Measurements from ENCODE around the gene DST.

Gene DST

DNA sequence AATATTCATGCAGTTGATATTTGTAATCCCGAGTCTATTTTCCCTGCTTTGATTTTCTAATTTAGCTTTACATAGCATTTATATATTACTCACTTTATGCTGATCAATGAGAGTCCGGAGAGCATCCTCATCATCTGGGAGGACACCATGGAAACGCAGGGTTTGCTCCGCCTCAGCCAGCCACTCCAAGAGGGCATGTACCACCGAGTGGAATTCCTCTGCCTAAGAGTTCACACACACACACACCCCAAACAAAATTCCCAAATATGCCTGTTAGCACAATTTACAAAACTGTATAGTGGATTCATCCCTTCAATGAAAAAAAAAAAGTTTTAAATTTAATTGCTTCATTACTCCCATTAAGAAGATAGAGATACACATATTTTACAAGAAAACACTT is 160.7 kb downstream of the DST start:
- no peak for DNase-seq (ENCODE audit: low spot score)

DNA sequence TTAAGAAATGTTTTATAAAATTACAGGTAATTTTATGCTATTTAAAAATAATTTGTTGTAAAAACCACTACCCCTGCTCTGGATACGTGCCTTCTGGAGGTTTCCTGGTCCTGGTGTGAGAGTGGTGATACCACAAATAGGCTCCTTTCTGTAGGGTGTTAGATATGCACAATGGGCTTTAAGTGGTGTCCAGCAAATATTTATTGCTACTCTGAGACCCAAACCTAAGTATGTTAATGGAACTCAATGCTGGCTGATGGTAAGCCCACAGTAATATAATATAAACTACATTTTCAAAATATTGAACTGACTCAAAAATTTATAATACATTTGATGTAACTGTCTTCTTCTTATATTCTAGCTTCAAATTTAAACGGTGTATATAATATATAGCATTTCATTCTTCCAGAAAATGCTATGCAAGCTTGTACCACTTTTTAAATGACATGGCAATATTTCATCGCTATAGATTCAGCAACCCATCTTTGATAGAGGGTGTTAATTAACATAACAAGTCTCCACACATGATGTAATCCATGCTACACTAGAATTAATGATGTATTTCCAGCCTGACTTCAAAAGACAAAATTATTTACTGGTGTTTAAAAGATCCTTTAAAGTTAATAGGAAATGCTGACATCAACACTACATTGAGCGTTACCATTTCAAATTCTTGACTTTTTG is 161.9 kb downstream of the DST start:
- no peak for DNase-seq (ENCODE audit: low spot score)

- DNase-seq (ENCODE audit: low spot score): no peak
These were observed 162.4 kb downstream of the DST start for GRCh38 chr6:56480246-56480645.

GRCh38 chr6:56479381-56479780 is 163.3 kb downstream of the DST start:
- DNase-seq (ENCODE audit: low spot score): no peak

- DNase-seq (ENCODE audit: low spot score): no peak
These were observed 164.5 kb downstream of the DST start for GRCh38 chr6:56478202-56478601.

- no peak for DNase-seq (ENCODE audit: low spot score)
These were observed 165.4 kb downstream of the DST start for GRCh38 chr6:56477241-56477640.

DNA sequence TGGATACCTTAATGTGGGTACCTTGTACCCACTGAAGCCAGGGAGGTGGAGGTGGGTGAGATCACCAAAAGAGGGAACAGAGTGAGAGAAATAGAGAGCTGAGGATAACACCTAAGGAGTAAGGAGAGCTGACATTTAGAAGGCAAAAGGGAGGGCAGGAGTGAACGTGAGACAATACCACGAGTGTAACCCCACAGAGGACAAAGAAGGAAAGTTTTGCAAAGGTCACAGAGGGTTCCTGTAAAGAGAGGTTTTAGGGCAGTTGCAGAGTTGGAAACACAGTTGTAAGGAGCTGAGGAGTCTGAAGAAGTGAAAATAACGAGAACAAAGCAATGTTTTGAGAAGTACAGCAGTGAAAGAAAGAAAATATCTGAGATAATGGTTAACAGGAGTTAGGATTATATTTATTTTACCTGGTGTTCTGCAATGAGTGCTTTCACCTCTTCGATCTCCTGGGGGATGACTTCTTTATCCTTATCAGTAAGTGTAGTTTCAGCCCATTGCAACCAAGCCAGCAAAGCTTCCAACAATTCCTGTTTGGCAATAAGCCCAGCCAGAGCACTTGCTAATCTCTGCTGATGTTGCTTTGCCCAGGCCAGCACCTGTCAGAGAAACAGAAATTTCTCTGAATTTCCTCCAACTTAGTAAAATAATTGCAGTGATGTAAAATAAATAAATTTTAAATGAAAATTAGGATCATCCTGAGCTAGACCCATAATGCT is 166.8 kb downstream of the DST start:
- DNase-seq (ENCODE audit: low spot score): no peak

- no peak for DNase-seq (ENCODE audit: low spot score)
These were observed 168.2 kb downstream of the DST start for GRCh38 chr6:56474532-56474931.

DNA sequence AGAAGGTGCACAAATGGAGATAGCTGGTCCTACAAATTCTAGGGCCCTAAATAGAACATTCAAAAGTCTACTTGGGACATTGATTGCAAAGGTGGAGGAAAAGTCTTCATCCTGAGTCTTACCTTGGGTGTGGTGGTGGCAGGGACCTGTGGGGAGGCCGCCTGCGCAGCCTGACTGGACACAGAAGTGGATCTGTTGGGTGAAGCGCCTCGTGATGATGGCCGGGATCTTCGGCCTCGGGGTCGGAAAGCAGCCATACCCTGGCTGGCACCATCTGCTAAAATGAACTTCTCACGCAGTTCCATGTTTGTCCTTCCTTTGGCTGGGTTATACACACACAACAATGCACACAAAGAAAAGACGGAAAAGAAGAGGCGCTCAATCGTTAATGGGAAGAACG is 179.2 kb downstream of the DST start:
- no peak for DNase-seq (ENCODE audit: low spot score)

GRCh38 chr6:56459030-56459805 is 183.5 kb downstream of the DST start:
- no peak for DNase-seq (ENCODE audit: low spot score)

GRCh38 chr6:56458324-56458884 is 184.3 kb downstream of the DST start:
- DNase-seq (ENCODE audit: low spot score): no peak

DNA sequence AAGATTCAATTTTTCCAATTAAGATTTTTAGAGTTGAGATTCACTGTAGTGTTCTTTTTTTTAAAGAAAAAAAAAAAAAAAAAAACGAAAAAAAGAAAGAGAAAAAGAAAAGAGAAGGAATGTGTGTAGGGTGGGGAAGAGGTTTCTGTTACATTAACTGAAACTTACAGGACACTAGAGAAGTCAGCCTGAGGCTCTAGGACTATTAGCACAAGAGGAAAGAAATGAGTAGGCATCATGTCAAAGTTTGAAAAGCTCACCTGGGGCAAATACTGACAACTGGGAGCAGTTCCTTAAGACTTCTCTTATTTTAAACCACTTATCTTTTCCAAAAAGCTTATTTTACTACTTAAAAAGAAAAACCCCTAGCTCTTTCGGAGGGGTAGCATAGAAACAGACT is 185.9 kb downstream of the DST start:
- DNase-seq (ENCODE audit: low spot score): no peak

DNA sequence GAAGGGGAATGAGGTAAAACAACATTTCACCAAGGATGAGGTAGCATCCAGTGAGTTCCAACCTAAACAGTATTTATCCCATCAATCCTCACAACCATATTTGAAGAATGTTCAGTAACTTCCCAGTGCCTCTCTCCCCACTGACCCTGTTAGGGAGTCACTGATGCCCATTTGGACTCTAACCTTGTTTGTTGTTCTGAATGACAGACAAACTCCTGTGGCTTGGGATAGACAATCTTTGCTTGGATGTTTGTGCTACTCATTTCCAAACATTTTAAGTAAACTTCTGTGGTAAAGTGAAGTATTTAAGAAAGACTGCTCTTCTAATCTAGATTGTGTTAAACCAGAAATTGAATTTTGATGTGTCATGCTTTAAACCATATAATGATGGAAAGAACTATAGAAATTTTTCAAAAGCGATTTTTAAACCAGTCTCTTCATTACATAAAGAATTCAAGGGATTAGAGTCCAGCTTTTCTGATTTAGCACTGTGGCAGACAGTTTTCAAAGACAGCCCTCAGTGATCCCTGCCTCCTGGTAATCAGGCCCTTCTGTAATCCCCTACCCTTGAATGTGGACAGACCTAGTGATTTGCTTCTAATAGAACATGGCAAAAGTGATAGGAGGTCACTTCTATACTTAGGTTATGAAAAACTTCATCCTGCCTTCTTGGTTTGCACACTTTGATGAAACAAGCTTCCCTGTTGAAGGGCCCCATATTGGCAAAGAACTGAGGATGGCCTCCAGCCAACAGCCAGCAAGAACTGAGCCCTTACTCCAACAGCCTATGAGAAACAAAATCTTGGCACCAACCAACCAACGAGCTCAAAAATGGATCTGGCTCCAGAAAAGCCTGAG is 191.6 kb downstream of the DST start:
- no peak for DNase-seq (ENCODE audit: low spot score)

DNA sequence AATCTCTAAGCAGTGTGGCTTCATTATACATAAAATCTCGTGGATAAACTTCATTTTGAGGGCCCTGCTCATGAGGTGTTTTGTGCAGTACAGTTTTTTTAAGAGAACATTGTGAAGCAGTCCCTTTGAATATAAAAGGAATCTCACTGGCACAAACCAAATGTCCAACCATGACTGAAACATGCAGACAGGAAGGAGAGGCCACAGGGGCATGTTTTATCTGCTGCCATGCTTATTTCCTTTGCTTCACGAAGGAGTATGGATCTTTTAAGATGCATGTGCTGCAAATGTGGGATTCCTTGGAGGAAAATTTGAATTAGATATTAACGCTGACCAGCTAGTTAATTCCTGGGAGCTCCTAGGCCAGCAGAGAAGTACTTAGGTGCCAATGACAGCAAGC is 192.3 kb downstream of the DST start:
- no peak for DNase-seq (ENCODE audit: low spot score)

- DNase-seq (ENCODE audit: low spot score): no peak
These were observed 194.6 kb downstream of the DST start for GRCh38 chr6:56448046-56448445.

DNA sequence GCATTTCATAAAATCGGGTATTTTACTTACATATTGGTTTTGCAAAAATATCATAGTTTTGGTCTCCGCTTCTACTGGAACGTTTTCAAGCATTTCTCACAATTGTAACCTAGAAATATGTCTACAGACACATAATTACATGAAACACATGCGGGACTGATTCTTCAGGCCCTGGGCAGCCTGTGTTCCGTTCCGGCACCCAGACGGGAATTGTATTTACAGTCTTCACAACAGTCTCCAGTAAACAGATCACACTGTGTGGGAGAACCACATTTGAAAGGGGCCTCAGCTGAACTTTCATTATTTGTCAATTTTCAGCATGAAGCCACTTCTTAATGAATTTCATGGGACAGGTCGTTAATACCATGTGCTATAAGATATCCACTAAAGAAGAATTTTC is 196.9 kb downstream of the DST start:
- DNase-seq (ENCODE audit: low spot score): no peak

DNA sequence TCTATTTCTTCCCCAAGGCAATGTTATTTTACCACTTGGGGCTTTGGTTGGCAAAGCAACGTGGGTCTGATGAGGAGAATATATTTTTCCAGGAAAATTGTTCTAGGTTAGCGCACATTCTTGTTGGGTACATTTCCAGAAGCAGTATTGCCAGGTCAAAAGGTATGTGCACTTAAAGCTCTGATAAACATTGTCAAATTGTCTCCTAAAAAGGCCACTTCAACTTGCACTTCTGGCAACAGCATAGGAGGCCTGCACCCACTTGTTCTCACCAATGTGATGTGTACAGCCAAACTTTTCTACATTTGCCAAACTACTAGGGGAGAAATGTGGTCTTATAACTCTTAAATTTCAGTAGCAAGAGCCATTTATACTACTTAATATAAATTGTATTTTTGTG is 197.8 kb downstream of the DST start:
- no peak for DNase-seq (ENCODE audit: low spot score)

- no peak for DNase-seq (ENCODE audit: low spot score)
These were observed 202.1 kb downstream of the DST start for GRCh38 chr6:56440551-56440981.

GRCh38 chr6:56437171-56437900 is 205.4 kb downstream of the DST start:
- no peak for DNase-seq (ENCODE audit: low spot score)

DNA sequence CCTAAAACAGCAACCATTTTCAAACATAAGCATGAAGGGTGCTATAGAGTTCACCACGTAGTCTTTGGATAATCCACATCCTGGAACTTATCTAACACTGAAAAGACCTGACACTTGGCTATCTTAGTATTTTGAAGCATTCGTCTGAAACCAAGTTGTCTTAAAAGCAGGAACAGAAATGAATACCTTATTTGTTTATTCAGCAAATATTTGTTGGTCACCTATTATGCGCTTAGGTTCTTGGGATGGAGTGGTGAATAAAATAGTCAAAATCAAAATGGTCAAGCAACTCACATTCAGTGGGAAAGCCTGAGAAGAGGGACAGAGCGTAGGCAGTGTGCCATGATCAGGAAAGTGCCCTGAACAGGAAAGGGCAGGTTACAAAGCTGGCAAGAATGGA is 206.9 kb downstream of the DST start:
- DNase-seq (ENCODE audit: low spot score): no peak

GRCh38 chr6:56435326-56435725 is 207.4 kb downstream of the DST start:
- DNase-seq (ENCODE audit: low spot score): no peak

Data from germinal center (tissue), 1 donor.